Stimulated activated naive CD8-positive, alpha-beta T cell treated with anti-CD3 and anti-CD28 coated beads, Interleukin-15, Interleukin-2, amounts not matched to agents 100 ng/mL and 50 ng/mL, for 24 hours (primary cell): ENCODE measurements around the gene DAAM1.
A peak's percentile ranks its signal among the peaks of the same experiment; 100 is the strongest.

ENCODE experiments used
- H3K27ac Mint-ChIP-seq: one replicate; pipeline ENCODE4 v1.8.0; 2021; ENCODE audit warnings: mild to moderate bottlenecking, mixed read lengths
- H3K27me3 Mint-ChIP-seq: one replicate; pipeline ENCODE4 v1.8.0; 2021; ENCODE audit warnings: mixed read lengths
- H3K36me3 Mint-ChIP-seq: one replicate; pipeline ENCODE4 v1.8.0; 2021; ENCODE audit warnings: low read depth, mixed read lengths
- H3K4me1 Mint-ChIP-seq: one replicate; pipeline ENCODE4 v1.8.0; 2021; ENCODE audit warnings: low read depth, mixed read lengths
- H3K4me3 Mint-ChIP-seq: one replicate; pipeline ENCODE4 v1.8.0; 2021; ENCODE audit warnings: mild to moderate bottlenecking, mixed read lengths
- H3K9me3 Mint-ChIP-seq: one replicate; pipeline ENCODE4 v1.8.0; 2021; ENCODE audit warnings: mixed read lengths

Gene DAAM1

DNA sequence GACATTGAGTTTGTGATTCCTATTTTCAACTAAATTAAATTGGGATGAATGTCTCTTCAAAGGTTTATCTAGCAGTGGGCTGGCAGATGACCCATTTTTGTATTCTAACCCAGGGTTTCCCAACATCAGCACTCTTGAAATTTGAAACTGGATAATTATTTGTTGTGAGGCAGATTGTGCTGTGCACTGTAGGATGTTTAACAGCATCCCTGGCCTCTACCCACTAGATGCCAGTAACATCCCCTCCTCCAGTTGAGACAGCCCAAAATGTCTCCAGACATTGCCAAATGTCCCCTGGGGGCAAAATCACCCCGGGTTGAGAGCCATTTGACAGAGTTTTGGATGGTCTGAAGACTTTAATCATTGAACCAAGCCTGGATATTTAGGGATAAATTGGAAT lies 11.1 kb downstream of the DAAM1 start:
- H3K27ac Mint-ChIP-seq: no peak overlapping the region
- H3K27me3 Mint-ChIP-seq: no peaks in the 10 kb centered on the region
- no peaks in the 10 kb centered on the region for H3K9me3 Mint-ChIP-seq
- no peak overlapping the region for H3K4me3 Mint-ChIP-seq
- no peaks in the 10 kb centered on the region for H3K36me3 Mint-ChIP-seq
- H3K4me1 Mint-ChIP-seq: peaks cover 13% of the 10 kb centered on the region

GRCh38 chr14:59200195-59200594 lies 11.7 kb downstream of the DAAM1 start:
- Mint-ChIP-seq H3K27me3 (no peaks in the 10 kb centered on the region), H3K27ac (no peak overlapping the region), H3K4me3 (no peak overlapping the region), H3K36me3 (no peaks in the 10 kb centered on the region), H3K4me1 (peaks cover 13% of the 10 kb centered on the region), H3K9me3 (no peaks in the 10 kb centered on the region)

- no peak overlapping the region for H3K27ac Mint-ChIP-seq
- no peaks in the 10 kb centered on the region for H3K27me3 Mint-ChIP-seq
- peaks cover 13% of the 10 kb centered on the region for H3K4me1 Mint-ChIP-seq
- no peaks in the 10 kb centered on the region for H3K9me3 Mint-ChIP-seq
- no peaks in the 10 kb centered on the region for H3K36me3 Mint-ChIP-seq
- H3K4me3 Mint-ChIP-seq: no peak overlapping the region
These were observed 13.6 kb downstream of the DAAM1 start for GRCh38 chr14:59202031-59202430.

GRCh38 chr14:59204305-59204704 lies 15.8 kb downstream of the DAAM1 start:
- no peaks in the 10 kb centered on the region for H3K36me3 Mint-ChIP-seq
- peaks cover 10% of the 10 kb centered on the region for H3K4me1 Mint-ChIP-seq
- H3K27me3 Mint-ChIP-seq: no peaks in the 10 kb centered on the region
- H3K27ac Mint-ChIP-seq: no peak overlapping the region
- no peak overlapping the region for H3K4me3 Mint-ChIP-seq
- no peaks in the 10 kb centered on the region for H3K9me3 Mint-ChIP-seq

- no peaks in the 10 kb centered on the region for H3K27me3 Mint-ChIP-seq
- H3K9me3 Mint-ChIP-seq: no peaks in the 10 kb centered on the region
- H3K4me1 Mint-ChIP-seq: peaks cover 7% of the 10 kb centered on the region
- no peak overlapping the region for H3K27ac Mint-ChIP-seq
- H3K36me3 Mint-ChIP-seq: no peaks in the 10 kb centered on the region
- H3K4me3 Mint-ChIP-seq: no peak overlapping the region
These were observed 18.4 kb downstream of the DAAM1 start for GRCh38 chr14:59206892-59207291.

- H3K4me3 Mint-ChIP-seq: no peak overlapping the region
These were observed 19.1 kb downstream of the DAAM1 start for GRCh38 chr14:59207506-59207933.

GRCh38 chr14:59208224-59208814 lies 19.9 kb downstream of the DAAM1 start:
- Mint-ChIP-seq H3K27me3 (no peaks in the 10 kb centered on the region), H3K4me1 (no peaks in the 10 kb centered on the region), H3K4me3 (no peak overlapping the region), H3K36me3 (no peaks in the 10 kb centered on the region), H3K27ac (no peak overlapping the region), H3K9me3 (no peaks in the 10 kb centered on the region)

More at GRCh38 chr14:59207506-59207933, 19.1 kb downstream of the DAAM1 start:
- peak overlapping the region; percentile 31 for H3K27ac Mint-ChIP-seq
- no peaks in the 10 kb centered on the region for H3K9me3 Mint-ChIP-seq
- no peaks in the 10 kb centered on the region for H3K36me3 Mint-ChIP-seq
- peaks cover 2% of the 10 kb centered on the region for H3K4me1 Mint-ChIP-seq
- no peaks in the 10 kb centered on the region for H3K27me3 Mint-ChIP-seq

GRCh38 chr14:59208954-59209353 lies 20.5 kb downstream of the DAAM1 start:
- Mint-ChIP-seq H3K27ac (no peak overlapping the region), H3K9me3 (no peaks in the 10 kb centered on the region), H3K4me3 (no peak overlapping the region), H3K27me3 (no peaks in the 10 kb centered on the region), H3K36me3 (no peaks in the 10 kb centered on the region), H3K4me1 (no peaks in the 10 kb centered on the region)

GRCh38 chr14:59210621-59211020 lies 22.2 kb downstream of the DAAM1 start:
- Mint-ChIP-seq H3K27ac (no peak overlapping the region), H3K4me3 (no peak overlapping the region), H3K9me3 (no peaks in the 10 kb centered on the region)

DNA sequence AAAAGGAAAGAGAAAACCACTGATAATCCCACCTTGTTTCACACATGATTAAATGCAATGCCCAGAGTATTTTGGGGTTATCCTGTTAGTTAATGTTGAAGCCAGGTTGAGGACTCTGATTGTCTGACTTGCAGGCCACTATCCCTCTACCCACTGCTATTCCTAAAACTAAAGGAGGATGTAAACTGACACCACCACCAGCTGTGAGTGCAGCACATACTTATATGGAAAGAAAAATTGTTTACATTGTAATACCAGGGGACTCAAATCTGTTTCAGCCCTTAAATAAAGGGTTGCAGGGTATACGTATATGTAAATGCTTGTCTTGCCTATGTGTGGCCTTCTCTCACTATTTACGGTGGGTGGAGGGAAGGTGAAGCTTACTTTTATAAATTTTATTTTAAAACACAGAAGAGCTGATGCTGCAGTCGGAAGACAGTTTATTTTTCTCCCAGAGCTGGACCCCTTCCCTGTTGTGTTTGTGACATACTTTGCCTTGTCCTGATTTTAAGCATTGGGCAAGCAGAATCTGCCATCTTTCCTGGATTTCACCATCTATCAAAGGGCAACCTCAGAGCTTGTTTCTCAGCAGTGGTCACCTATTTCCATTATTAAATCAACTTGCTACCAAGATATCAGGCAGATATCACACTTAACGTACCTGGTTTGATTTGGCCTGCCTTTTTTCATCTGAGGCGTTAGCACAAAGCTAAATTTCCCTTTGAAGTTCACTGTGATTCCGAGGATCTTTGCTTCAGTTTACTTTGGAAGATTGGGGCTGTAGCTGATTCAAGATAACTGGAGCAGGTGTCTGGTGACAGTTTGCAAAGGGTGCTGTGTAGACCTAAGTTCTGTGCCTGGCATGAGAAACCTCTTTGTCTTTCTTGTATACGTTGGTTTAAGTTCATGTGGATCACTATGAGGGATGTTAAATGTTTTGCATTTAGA lies 25.2 kb downstream of the DAAM1 start:
- H3K27ac Mint-ChIP-seq: no peak overlapping the region
- no peaks in the 10 kb centered on the region for H3K36me3 Mint-ChIP-seq
- H3K27me3 Mint-ChIP-seq: no peaks in the 10 kb centered on the region
- H3K9me3 Mint-ChIP-seq: no peaks in the 10 kb centered on the region
- H3K4me1 Mint-ChIP-seq: no peaks in the 10 kb centered on the region
- H3K4me3 Mint-ChIP-seq: no peak overlapping the region

More at GRCh38 chr14:59210621-59211020, 22.2 kb downstream of the DAAM1 start:
- Mint-ChIP-seq H3K4me1 (no peaks in the 10 kb centered on the region), H3K36me3 (no peaks in the 10 kb centered on the region), H3K27me3 (no peaks in the 10 kb centered on the region)

- Mint-ChIP-seq H3K27me3 (no peaks in the 10 kb centered on the region), H3K27ac (no peak overlapping the region), H3K9me3 (no peaks in the 10 kb centered on the region), H3K36me3 (no peaks in the 10 kb centered on the region), H3K4me3 (no peak overlapping the region), H3K4me1 (no peaks in the 10 kb centered on the region)
These were observed 26.3 kb downstream of the DAAM1 start for GRCh38 chr14:59214702-59215302.

GRCh38 chr14:59215322-59215721 lies 26.9 kb downstream of the DAAM1 start:
- Mint-ChIP-seq H3K27me3 (no peaks in the 10 kb centered on the region), H3K4me1 (no peaks in the 10 kb centered on the region), H3K4me3 (no peak overlapping the region), H3K27ac (no peak overlapping the region), H3K36me3 (no peaks in the 10 kb centered on the region), H3K9me3 (no peaks in the 10 kb centered on the region)

- no peak overlapping the region for H3K27ac Mint-ChIP-seq
- H3K27me3 Mint-ChIP-seq: no peaks in the 10 kb centered on the region
- H3K4me3 Mint-ChIP-seq: no peak overlapping the region
- no peaks in the 10 kb centered on the region for H3K9me3 Mint-ChIP-seq
- no peaks in the 10 kb centered on the region for H3K4me1 Mint-ChIP-seq
- no peaks in the 10 kb centered on the region for H3K36me3 Mint-ChIP-seq
These were observed 27.3 kb downstream of the DAAM1 start for GRCh38 chr14:59215757-59216156.

DNA sequence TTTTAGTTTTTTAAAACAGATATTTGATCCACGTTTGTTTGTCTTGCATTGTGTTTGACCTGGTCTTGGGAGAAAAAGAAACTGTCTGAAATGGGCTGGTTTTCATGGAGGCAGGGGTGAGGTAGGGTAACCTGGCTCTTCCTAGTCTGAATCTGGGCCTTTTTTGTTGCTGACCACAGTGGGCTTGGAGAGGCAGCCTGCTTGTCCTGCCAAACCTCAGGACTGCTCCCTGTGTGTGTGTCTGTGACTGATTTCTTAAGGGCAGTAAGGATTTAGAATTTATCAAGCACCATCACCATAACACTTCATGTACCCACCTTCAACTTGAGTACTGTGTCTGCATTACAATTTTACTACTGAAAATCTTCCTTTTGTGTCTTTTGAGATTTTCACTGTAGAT lies 28.5 kb downstream of the DAAM1 start:
- H3K27ac Mint-ChIP-seq: no peak overlapping the region
- no peaks in the 10 kb centered on the region for H3K9me3 Mint-ChIP-seq
- H3K36me3 Mint-ChIP-seq: no peaks in the 10 kb centered on the region
- H3K4me3 Mint-ChIP-seq: no peak overlapping the region
- H3K27me3 Mint-ChIP-seq: no peaks in the 10 kb centered on the region
- H3K4me1 Mint-ChIP-seq: no peaks in the 10 kb centered on the region

DNA sequence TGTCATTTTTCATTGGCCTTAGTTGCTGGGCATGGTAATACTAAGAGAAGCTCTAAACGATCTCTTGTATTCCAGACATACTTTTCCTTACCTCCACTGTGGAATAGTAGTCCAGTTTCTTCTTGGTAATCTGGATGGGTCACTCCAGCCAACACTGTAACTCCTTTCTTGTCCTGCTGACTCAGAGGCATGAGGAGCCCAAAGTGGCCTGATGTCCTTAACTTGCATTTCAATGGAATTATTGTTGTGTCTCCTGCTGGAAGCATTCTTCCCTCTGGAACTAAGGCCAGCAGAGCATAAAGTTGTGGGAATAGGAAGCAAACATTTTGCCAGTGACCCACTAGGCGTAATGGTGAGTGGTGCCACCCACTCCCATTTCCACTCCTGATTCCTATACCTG lies 33.1 kb downstream of the DAAM1 start:
- H3K4me1 Mint-ChIP-seq: no peaks in the 10 kb centered on the region
- no peaks in the 10 kb centered on the region for H3K27me3 Mint-ChIP-seq
- no peaks in the 10 kb centered on the region for H3K36me3 Mint-ChIP-seq
- no peak overlapping the region for H3K4me3 Mint-ChIP-seq
- H3K27ac Mint-ChIP-seq: no peak overlapping the region
- H3K9me3 Mint-ChIP-seq: no peaks in the 10 kb centered on the region
